DMS53 (cell line): ENCODE measurements around the gene PLA2G6.
"Not testable (repeated sequence)": the region's sequence is repeated elsewhere in the genome, so short reads cannot be mapped to it uniquely, and the experiment has no call there.

Experiments
- DNase-seq: peaks from one replicate; lab custom pipeline; 2025; lab: John Stamatoyannopoulos, UW

Gene PLA2G6

DNA sequence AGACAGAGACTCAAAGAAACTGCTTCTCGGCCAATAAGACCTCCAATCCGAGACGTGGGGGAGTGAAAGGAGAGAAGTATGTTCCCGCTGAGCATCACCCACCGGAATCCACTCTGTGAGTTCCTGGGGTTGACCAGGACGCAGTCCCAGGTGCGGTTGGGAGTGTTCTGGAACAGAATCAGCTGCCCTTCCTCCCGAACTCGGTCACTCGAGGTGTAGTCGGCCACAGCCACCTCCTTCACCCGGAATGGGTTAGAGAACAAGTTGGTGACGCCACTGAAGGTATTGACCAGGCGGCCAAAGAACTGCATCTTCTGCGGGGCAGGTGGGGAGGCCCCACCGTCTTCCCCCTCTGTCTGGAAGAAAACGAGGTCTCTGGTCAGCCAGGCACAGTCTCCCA, 12.5 kb downstream of the PLA2G6 start:
- no peak for DNase-seq

DNA sequence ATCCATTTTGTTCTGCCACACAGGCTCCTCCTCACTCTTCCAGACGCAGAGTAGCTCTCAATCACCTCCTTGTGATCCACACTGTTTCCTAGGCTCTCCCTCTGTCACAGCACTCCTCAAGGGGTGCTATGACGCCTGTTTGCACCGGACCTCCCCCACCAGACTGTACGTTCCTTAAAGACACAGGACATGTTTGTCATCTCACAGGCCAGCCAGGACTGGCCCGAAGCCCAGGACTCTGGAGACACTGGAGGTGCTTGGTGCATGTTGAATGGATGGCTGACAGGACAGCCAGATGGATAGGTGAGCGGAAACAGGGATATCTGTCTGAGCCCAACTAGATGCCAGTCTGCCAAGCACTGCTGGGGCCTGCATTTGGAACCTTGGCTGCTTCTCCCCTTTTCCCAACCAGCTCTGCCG, 13.6 kb downstream of the PLA2G6 start:
- peak; percentile 49 for DNase-seq

DNA sequence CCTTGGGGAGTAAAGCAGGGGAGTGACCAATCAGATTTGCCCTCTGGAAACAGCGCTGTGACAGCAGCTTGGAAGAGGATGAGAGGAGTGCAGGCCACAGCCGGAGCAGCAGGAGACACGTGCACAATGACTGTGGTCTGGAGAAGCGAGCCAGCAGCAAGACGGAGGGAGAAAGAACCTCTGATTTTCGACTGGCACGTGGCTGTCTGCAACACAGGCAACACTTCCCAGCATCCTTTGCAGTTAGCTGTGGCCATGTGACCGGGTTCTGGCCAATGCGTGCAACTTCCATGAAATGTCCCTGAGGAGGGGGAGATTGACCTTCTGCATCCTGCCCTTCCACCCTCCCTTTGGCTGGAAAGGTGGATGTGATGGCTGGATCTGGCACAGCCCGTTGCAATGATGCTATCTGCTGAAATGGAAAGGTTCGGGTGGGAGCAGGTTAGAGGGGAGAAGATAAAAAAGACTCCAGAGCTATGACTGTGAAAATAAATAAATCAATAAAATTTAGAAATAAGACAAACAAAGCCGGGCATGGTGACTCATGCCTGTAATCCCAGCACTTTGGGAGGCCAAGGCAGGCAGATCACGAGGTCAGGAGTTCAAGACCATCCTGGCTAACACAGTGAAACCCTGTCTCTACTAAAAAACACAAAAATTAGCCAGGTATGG, 15.6 kb downstream of the PLA2G6 start:
- DNase-seq = no peak

DNA sequence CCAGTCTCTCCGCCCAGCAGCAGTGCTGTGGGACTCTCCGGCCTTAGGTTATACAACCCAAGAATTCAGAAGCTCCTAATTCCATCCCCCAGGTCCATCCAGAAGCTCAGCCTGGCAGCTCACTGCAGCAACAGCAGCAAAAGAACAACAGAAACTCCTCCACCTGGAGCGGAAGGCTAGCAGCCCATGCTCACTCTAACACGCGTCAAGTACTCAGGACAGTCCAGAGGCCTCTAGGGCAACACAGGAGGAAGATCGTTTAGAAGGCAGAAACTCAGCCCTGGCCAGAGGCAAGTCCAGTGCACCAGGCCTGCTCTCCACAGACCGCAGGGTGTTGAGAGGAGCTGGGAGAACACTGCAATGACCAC, 17.1 kb downstream of the PLA2G6 start:
- DNase-seq = peak; percentile 55

DNA sequence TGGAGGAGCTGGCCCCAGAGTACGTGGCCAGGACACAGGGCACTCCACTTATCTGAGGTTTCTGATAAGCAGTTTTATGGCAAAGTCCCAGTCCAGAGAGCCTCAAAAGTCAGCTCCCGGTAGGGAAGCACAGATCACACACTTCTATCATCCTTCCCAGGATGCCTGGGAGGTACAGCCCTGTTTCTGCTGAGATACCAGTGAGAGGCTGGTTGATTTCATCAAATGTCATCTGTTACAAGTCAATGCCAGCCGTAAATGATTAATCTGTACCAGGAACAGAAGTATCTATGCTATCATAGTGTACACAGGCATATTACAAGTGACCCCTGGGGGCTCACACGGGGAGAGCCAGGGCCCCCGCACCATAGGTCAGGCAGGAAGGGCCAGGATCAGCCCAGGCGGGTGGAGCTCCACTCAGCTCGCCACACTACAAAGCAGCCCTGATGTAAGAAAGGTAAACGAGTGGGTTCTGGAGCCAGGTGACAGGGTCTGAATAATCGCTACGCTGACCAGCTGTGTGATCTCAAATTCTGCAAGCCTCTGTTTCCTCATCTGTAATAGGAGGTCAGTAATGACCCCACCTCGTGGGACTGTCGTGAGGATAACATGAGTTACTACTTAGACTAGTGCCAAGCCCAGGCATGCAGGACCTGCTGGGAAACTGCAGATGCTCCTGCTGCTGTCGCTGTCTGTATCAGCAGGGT, 17.6 kb downstream of the PLA2G6 start:
- DNase-seq = peak; percentile 71

DNA sequence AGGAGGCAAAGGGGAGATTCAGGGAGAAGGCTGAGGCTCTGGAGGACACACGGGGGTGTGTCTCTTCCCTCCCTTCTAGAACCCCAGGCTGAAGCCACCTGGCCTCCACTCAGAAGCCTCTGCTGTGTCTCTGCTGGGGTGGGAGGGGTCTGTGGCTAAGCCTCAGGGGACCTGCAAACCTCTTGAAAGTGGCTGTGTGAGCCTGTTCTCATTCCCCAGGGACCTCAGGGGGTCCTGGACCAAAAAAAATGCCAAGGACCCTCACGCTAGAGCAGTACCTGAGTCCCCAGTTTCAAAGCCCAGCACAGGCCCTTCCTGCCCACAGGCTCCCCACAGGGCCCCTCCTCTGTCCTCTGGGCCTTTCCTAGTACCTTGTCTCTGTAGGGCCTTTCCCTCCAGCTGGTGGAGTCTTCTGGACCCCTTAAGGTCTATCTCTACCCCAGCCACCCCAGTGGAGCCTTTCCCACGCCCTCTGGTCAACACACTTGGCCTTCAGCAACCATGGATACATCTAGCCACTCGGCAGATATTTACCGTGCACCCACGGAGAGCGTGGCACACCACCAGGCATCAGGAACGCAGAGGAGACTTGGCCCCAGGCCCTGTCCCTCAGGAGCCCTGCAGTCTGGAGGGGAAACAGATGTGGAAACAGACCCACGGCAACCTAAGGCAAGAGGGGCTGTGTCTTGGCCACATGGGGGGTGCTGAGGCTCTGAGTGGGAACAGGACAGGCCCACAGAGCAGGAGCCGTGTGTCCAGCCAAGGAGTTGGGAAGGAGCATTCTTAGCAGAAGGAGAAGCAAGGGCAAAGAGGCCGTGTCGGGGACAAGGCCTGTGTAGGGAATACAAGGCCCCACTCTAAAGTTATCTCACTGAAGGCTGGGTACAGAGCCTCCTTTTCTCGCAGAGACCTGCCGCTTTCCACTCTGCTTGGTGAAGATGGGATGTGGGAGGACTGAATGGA, 18.5 kb downstream of the PLA2G6 start:
- no peak for DNase-seq

DNA sequence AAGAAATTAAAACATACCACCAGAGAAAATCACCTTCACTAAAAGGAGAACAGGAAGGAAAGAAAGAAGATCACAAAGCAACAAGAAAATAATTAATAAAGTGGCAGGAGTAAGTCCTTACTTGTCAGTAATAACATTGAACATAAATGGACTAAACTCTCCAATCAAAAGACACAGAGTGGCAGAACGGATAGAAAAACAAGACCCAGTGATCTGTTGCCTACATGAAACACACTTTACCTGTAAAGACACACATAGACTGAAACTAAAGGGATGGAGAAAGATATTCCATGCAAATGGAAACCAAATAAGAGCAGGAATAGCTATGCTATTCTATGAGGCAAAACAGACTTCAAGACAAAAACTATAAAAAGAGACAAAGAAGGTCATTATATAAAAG, 25.9 kb downstream of the PLA2G6 start:
- DNase-seq = no peak

DNA sequence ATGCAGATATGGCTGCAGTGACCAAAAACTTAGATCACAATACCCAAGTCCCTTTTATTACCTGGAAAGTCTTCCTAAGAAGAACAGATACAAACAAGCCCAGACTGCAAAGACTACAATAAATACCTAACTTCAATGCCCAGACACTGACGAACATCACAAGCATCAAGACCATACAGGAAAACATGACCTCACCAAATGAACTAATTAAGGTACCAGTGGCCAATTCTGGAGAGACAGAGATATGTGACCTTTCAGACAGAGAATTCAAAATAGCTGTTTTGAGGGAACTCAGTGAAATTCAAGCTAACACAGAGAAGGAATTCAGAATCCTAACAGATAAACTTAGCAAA, 27.1 kb downstream of the PLA2G6 start:
- DNase-seq = not testable (repeated sequence)

DNA sequence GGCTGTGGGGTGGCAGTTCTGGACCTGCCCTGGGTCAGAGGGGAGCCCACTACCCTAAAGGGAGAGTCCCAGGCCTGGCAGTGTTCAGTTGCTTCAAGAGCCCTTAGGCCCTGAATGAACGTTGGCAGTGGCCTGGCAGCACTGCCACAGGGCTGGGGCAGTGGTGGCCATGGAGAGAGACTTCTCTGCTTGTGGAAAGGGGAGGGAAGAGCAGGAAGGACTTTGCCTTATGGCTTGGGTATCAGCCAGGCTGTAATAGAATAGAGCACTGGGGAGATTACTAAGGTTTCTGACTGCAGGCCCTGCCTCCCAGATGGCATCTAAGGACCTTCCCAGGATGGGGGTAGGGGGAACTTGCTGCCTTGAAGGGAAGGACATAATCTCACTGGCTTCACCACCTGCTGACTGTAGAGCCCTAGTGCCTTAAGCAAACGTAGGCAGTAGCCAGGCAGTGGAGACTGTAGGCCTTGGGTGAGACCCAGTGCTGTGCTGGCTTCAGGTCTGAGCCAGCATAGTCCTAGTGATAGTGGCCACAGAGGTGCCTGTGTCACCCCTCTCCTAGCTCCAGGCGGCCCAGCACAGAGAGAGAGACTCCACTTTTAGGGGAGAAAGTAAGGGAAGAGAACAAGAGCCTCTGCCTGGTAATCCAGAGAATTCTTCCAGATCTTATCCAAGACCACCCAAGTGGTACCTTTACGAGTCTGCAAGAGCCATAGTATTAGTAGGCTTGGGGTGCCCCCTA, 27.6 kb downstream of the PLA2G6 start:
- DNase-seq = peak; percentile 67

DNA sequence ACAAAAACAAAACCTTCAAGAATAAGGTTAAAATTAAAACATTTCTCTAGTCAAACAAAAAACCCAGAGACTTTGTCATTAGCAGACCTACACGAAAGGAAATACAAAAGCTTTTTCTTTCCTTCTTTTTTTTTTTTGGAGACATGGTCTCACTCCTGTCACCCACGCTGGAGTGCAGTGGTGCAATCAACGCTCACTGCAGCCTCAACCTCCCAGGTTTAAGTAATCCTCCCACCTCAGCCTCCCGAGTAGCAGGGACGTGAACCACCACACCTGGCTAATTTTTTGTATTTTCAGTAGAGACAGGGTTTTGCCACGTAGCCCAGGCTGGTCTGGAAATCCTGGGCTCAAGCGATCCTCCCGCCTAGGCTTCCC, 30.5 kb downstream of the PLA2G6 start:
- DNase-seq = no peak

DNA sequence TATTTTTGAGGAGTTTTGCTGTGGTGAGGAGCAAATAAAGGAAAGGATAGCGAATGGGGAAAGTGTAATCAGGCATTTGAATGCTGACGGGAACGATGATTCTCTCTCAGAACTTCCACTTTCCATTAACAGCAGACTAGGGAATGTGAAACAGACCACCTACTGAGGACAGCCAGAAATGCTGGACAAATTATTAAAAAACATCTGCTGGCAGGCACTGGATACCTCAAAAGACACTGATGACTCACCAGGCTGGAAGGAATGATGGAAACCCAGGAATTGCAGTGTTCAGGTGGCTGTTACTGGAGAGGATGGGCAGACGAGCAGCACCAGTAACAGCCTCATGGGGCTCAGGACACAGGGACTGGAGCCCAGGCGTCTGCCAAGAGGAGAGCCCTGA, 33.4 kb downstream of the PLA2G6 start:
- peak; percentile 26 for DNase-seq

DNA sequence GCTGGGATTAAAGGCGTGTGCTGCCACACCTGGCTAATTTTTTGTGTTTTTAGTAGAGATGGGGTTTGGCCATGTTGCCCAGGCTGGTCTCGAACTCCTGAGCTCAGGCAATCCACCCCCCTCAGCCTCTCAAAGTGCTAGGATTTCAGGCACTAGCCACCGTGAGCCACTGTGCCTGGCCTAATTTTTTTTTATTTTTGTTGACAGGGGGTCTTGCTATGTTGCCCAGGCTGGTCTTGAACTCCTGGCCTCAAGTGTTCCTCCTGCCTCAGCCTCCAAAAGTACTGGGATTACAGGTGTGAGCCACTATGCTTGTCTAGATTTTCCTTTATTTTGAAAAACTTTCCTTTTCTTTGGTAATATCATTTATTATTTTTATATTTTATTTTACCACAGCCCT, 35.5 kb downstream of the PLA2G6 start:
- DNase-seq = not testable (repeated sequence)

DNA sequence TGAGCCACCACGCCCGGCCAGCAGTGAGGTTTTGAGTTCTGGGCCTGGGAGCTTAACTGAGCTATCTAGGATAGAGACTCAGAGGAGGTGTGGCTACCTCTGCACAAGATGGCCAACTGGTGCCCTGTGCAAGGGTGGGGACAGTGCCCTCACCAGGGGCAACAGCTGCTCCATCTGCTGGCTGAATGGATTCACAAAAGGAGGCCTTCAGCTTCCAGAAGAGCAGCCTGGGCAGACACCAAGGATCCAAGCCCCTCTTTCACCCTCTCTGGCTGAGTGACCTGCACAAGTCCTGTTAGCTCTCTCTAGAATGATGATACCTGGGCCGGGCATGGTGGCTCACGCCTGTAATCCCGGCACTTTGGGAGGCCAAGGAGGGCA, 37.6 kb downstream of the PLA2G6 start:
- peak; percentile 53 for DNase-seq

DNA sequence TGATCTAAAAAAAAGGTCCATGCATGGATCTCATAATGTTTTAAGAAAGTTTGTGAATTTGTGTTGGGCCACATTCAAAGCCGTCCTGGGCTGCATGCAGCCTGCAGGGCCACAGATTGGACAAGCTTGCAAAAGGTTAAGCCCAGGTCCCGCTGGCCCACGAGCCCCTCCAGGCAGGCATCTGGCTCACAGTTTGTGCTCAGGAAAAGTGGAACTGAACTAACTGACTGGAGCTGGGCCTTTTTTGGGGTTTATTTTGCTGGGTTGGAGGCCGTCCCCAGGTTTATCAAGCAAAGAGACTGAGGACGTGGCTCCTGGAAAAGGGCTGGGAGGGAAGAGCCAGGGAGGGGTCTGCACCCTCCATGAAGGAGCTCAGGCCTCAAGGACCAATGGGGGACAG, 39.0 kb downstream of the PLA2G6 start:
- peak; percentile 35 for DNase-seq

DNA sequence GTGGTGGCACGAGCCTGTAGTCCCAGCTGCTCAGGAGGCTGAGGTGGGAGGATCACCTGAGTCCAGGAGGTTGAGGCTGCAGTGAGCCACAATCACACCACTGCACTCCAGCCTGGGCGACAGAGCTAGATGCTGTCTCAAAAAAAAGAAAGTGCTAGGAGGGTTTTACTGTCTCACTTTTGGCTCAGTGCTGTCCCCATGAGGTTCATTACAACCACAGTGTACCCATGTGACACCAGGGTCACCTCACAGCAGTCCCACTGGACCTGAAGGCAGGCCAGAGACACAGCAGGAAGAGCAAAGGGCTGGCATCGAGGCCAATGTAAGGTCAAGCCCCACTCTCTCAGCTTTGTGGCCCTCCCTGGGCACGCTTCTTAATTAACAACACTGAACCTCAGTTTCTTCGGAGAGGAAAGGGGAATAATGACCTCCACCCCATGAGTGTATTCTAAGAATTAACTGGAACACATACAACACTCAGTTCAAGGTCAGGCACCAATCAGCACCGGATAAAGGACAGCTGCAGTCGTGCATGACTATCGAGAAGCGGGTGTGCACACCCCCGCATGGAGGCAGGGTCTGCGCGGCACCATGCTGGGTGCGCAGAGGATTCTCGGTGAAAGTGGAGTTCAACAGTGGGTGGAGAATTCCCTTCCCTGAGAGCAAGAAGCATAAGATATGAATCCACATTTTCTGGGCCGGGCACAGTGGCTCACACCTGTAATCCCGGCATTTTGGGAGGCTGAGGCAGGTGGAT, 40.2 kb downstream of the PLA2G6 start:
- DNase-seq = no peak

DNA sequence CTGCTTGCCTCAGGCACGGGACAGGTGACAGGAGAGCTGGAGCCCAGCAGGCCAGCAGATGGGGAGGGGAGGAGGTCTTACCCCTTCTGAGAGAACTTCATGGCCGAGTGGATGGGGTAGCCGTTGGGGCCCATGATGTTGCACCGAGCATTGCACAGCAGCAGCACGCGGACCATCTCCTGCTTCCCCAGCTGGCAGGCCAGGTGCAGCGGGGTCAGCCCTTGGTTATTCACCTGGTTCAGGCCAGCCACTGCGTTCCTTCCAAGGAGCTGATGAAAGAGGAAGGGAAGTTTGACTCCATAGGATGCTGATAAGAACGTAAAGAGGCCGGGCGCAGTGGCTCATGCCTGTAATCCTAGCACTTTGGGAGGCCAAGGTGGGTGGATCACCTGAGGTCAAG, 41.7 kb downstream of the PLA2G6 start:
- DNase-seq = no peak

DNA sequence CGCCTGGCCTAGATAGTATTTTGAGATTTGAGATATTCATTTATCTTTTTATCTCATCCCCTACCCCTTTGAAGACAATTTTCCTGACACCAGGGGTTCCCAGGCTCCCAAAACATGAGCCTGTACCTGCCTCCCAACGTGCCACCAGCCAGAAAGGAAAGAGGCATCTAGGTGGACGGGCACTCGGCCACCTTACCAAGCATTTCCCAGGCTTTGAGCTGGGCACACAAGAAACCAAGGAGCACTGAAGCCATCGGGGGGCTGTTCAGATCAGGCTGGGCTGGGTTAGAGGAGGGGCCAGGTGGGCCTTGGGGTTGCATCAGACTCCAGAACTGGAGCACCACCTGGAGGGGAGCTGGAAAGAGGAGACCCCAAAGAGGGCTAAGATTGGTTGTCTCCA, 42.7 kb downstream of the PLA2G6 start:
- DNase-seq = no peak

DNA sequence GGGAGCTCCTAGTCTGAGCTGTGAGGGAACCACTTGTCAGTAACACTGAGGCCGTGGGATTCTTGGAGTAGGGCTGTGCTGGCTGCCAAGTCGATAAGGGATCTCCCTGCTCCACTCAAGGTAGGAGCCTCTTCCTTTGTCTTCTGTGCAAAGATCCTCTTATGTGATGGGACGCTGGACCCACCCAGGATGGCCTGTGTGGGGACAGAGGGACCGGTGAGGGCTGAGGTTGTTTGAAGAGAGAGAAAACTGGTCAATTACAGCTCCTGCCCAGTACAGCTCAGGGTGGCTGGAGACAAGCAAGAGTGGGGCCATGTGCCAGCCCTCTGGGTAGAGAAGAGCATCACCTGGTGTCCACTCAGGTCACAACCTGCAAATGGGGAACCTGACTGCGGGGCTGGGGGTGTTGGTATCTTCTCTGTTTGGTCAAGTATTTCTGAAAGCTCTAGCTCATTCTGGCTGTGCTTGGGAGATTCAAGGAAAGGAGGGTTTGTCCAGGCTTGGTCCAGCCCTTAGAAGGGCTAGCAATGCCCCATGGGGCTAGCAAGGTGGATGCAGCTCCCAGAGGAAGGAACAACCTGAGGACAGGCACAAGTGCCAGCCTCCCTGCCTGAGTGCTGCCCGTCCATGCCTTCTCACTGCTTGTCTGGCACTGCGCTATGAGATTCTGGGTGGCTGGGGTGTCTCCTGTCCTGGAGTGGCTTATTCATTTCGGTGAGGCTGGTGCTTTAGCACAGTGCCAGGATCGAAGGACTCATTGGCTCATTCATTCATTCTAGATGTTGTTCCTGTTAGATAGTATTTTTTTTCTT, 43.5 kb downstream of the PLA2G6 start:
- no peak for DNase-seq

DNA sequence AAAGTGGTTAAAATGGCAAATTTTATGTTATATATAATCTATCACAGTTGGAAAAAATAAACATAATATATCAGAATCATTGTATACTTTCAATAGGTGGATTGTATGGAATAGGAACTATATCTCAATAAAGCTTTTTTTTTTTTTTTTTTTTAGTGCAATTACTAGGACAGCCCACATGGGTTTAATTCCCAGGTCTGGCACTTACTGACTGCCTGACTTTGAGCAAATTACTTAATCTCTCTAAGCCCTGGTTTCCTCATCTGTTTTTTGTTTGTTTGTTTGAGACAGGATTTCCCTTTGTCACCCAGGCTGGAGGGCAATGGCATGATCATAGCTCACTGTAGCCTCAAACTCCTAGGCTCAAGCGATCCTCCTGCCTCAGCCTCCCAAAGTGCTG, 45.0 kb downstream of the PLA2G6 start:
- DNase-seq = no peak

DNA sequence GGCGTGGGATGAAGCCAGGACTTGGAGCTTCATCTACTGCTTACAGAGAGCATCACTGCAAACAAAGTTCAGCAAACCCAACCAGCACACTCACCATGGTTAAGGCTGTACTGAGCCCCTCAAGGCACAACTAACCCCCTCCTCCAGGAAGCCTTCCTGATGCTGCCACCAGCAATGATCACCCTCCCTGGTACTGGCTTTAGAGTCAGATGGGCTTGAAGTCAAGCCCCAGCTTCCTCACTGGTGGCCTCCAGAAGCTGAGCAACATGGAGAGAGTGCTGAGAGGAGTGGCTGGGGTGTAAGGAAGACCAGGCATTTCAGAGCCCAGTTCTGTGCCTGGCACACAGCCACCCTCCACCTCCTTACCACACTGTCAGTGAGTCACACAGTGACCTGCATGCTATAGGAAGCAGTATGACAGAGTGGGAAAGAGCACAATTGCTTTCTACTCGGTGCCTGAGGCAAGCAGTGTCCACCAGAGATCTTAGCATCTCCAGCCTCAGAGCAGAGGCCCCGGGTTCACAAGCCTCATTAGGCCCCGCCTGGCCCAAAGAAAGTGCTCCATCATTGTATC, 46.4 kb downstream of the PLA2G6 start:
- no peak for DNase-seq
